Panc1 (cell line): ENCODE data around the gene DNAAF3. TPM values are rescaled to one million over a fixed set of nuclear protein-coding genes. Genes with fewer than 3 reads are reported as not detected.
"Not testable (repeated sequence)": the region's sequence is repeated elsewhere in the genome, so short reads cannot be mapped to it uniquely, and the experiment has no call there.

Source experiments
- ATAC-seq: fragments of 200-7000 bp; cut with Tn5 transposase; 2 replicates; pipeline ENCODE4 v1.9.1; 2020; ENCODE audit warnings: mild to moderate bottlenecking, moderate library complexity
- BruUV-seq: library from RNA; stranded (reverse); fragments of 400-500 nt; replicated peaks from 2 replicates; lab custom pipeline; 2021; lab: Mats Ljungman, UMichigan
- CTCF ChIA-PET: fragments of 300-600 bp; sonication (Branson Sonifier 250); formaldehyde crosslinking; loops from one replicate; lab custom pipeline; 2022; ENCODE audit warnings: antibody characterized with exemption; lab: Charles Lee
- POLR2A ChIA-PET: fragments of 300-600 bp; sonication (Branson Sonifier 250); formaldehyde crosslinking; loops from one replicate; lab custom pipeline; 2022; ENCODE audit warnings: antibody characterized with exemption; lab: Charles Lee
- DNase-seq: peaks from one replicate; pipeline ENCODE4 v3.0.0-alpha.2; 2010; ENCODE audit warnings: low read depth, low spot score
- H3K27ac ChIP-seq: 2 replicates; pipeline ENCODE4 v1.5.1; 2011; ENCODE audit warnings: mild to moderate bottlenecking, low read length, inconsistent platforms
- H3K27me3 ChIP-seq: fragments of 200-500 bp; sonication (Bioruptor generic); 2 replicates; pipeline ENCODE4 v1.6.0; 2014; ENCODE audit warnings: low read length, inconsistent platforms; ENCODE audit not compliant: control insufficient read depth, insufficient read depth
- H3K36me3 ChIP-seq: fragments of 200-500 bp; sonication (Bioruptor generic); 2 replicates; pipeline ENCODE4 v1.5.1; 2014; ENCODE audit warnings: inconsistent platforms, mild to moderate bottlenecking, low read length, moderate library complexity; ENCODE audit not compliant: control insufficient read depth, insufficient read depth
- H3K4me1 ChIP-seq: 2 replicates; pipeline ENCODE4 v1.5.1; 2011; ENCODE audit warnings: inconsistent platforms, mild to moderate bottlenecking, low read length, moderate library complexity; ENCODE audit not compliant: control insufficient read depth, insufficient read depth
- H3K4me3 ChIP-seq, 2 experiments: 2 replicates each; pipeline ENCODE4 v1.5.1; 2011 to 2012; ENCODE audit warnings: low read depth in 2 of 2, low read length in 2 of 2, mild to moderate bottlenecking in 2 of 2, inconsistent platforms in 1 of 2, moderate library complexity in 1 of 2
- H3K9me3 ChIP-seq: fragments of 200-500 bp; sonication (Bioruptor generic); 2 replicates; pipeline ENCODE4 v1.5.1; 2014; ENCODE audit warnings: low read depth, mild to moderate bottlenecking, inconsistent platforms, low read length, moderate library complexity; ENCODE audit not compliant: control insufficient read depth, insufficient read depth
- POLR2AphosphoS5 ChIP-seq: IDR thresholded peaks from 2 replicates; pipeline ENCODE4 v1.6.1; 2012; ENCODE audit warnings: mild to moderate bottlenecking, low read depth, low read length, moderate library complexity
- SIN3A ChIP-seq: IDR thresholded peaks from 2 replicates; pipeline ENCODE4 v1.6.1; 2012; ENCODE audit warnings: low read depth, mild to moderate bottlenecking, low read length, moderate library complexity, borderline replicate concordance; ENCODE audit not compliant: insufficient read depth
- TCF7L2 ChIP-seq: IDR thresholded peaks from 2 replicates; pipeline ENCODE4 v1.6.1; 2011; ENCODE audit warnings: mild to moderate bottlenecking, low read depth, low read length, inconsistent platforms
- in situ Hi-C: cut with HindIII; loops from 2 replicates; pipeline ENCODE4 v1.10.0; 2016; ENCODE audit warnings: low sequenced_read_pairs, low pct_unique_long_range_greater_than_20kb
- intact Hi-C: fragments of 100-400 bp; cut with micrococcal nuclease; formaldehyde crosslinking; loops from one replicate; pipeline ENCODE4 v1.10.0; 2022; ENCODE audit not compliant: unreplicated experiment
- total RNA-seq: library from RNA; stranded (reverse); gene quantifications from one replicate; pipeline ENCODE4 v1.2.1, GENCODE V29; 2021; ENCODE audit not compliant: unreplicated experiment
- TF ChIP-seq, protein P1 (sequence below), 2 experiments: IDR thresholded peaks; 2 replicates each; pipeline ENCODE4 v1.6.1; 2011 to 2012; ENCODE audit warnings: low read depth in 2 of 2, control low read depth in 1 of 2, low read length in 1 of 2, mild to moderate bottlenecking in 1 of 2, moderate library complexity in 1 of 2; ENCODE audit not compliant: insufficient read depth in 1 of 2
- TF ChIP-seq, protein P2 (sequence below): fragments of 450-650 bp; IDR thresholded peaks from 2 replicates; pipeline ENCODE4 v1.5.1; 2017; ENCODE audit warnings: mild to moderate bottlenecking

DNAAF3 gene
- total RNA-seq, 1 experiment from 2014 or later, result 12.4 TPM

DNA sequence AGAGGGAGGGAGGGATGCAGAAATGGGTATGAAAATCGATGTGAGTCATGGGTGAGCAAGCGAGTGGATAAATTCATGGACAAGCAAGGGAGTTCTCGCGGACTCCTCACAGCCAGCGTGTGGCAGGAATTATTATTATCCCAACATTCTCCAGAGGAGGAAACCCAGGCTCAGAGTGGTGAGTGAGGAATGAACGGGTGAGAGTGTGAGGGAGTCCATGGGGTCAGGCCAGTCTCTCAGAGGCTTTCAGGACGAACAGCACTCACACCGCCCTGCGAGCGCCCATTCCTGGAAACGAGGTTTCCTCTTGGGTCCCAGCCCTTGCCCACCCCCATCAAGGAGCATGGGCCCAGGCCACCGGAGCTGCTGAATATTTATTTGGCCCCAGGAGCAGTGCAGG lies 6.3 kb upstream of the DNAAF3 start:
- DNase-seq (no peak), ATAC-seq (no peak)
- in situ Hi-C loops, result no loop called here
- H3K27me3 ChIP-seq, result no peaks in the 10 kb centered on the region
- CTCF ChIA-PET, result interaction anchor here (1.0 kb wide), 1 partner anchor 13 kb away, joined by 22 read pairs; no protein-coding TSS in a partner anchor
- TF ChIP-seq SIN3A (no peak), TCF7L2 (no peak)
- TF ChIP-seq, protein P1, sequence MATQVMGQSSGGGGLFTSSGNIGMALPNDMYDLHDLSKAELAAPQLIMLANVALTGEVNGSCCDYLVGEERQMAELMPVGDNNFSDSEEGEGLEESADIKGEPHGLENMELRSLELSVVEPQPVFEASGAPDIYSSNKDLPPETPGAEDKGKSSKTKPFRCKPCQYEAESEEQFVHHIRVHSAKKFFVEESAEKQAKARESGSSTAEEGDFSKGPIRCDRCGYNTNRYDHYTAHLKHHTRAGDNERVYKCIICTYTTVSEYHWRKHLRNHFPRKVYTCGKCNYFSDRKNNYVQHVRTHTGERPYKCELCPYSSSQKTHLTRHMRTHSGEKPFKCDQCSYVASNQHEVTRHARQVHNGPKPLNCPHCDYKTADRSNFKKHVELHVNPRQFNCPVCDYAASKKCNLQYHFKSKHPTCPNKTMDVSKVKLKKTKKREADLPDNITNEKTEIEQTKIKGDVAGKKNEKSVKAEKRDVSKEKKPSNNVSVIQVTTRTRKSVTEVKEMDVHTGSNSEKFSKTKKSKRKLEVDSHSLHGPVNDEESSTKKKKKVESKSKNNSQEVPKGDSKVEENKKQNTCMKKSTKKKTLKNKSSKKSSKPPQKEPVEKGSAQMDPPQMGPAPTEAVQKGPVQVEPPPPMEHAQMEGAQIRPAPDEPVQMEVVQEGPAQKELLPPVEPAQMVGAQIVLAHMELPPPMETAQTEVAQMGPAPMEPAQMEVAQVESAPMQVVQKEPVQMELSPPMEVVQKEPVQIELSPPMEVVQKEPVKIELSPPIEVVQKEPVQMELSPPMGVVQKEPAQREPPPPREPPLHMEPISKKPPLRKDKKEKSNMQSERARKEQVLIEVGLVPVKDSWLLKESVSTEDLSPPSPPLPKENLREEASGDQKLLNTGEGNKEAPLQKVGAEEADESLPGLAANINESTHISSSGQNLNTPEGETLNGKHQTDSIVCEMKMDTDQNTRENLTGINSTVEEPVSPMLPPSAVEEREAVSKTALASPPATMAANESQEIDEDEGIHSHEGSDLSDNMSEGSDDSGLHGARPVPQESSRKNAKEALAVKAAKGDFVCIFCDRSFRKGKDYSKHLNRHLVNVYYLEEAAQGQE (IDR thresholded peaks at IDR 0.05; ENCODE audit: insufficient read depth in 1 of 2, low read depth in 2 of 2, low read length in 1 of 2), result no peak
- H3K4me3 ChIP-seq, result peak overlapping the region; percentile 61 to 79
- H3K36me3 ChIP-seq, result no peaks in the 10 kb centered on the region
- H3K4me1 ChIP-seq, result peaks cover 8% of the 10 kb centered on the region; the same call in 1 of the 2 replicates
- no TSS peak for BruUV-seq
- intact Hi-C loops, result no loop called here
- H3K9me3 ChIP-seq, result no peaks in the 10 kb centered on the region
- H3K27ac ChIP-seq, result peak overlapping the region; percentile 80
- POLR2A ChIA-PET, result interaction anchor here (0.5 to 0.7 kb wide), 2 partner anchors 8 to 29 kb away, joined by 5 to 11 read pairs; no protein-coding TSS in a partner anchor

GRCh38 chr19:55172318-55172717 lies 5.9 kb upstream of the DNAAF3 start:
- H3K36me3 ChIP-seq, H3K4me1 ChIP-seq, intact Hi-C loops, H3K9me3 ChIP-seq, ATAC-seq, in situ Hi-C loops, DNase-seq, POLR2A ChIA-PET, H3K27me3 ChIP-seq, CTCF ChIA-PET, BruUV-seq: not testable (repeated sequence)
- Histone ChIP-seq H3K4me3 (peak overlapping the region in 1 of 2 experiments; percentile 79; a peak in 2 of 4 replicates), H3K27ac (peak overlapping the region; percentile 29; the same call in 1 of the 2 replicates)

GRCh38 chr19:55171440-55171839 lies 5.0 kb upstream of the DNAAF3 start:
- POLR2A ChIA-PET, result no interaction called here
- ATAC-seq (no peak), DNase-seq (no peak)
- in situ Hi-C loops (no loop called here), intact Hi-C loops (no loop called here)
- no peak overlapping the region for H3K27ac ChIP-seq
- BruUV-seq, result no TSS peak
- no peak overlapping the region for H3K4me3 ChIP-seq
- TF ChIP-seq TCF7L2, result no peak
- TF ChIP-seq POLR2AphosphoS5, result no peak
- TF ChIP-seq, protein P2, sequence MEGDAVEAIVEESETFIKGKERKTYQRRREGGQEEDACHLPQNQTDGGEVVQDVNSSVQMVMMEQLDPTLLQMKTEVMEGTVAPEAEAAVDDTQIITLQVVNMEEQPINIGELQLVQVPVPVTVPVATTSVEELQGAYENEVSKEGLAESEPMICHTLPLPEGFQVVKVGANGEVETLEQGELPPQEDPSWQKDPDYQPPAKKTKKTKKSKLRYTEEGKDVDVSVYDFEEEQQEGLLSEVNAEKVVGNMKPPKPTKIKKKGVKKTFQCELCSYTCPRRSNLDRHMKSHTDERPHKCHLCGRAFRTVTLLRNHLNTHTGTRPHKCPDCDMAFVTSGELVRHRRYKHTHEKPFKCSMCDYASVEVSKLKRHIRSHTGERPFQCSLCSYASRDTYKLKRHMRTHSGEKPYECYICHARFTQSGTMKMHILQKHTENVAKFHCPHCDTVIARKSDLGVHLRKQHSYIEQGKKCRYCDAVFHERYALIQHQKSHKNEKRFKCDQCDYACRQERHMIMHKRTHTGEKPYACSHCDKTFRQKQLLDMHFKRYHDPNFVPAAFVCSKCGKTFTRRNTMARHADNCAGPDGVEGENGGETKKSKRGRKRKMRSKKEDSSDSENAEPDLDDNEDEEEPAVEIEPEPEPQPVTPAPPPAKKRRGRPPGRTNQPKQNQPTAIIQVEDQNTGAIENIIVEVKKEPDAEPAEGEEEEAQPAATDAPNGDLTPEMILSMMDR, result no peak
- TF ChIP-seq, protein P1 (IDR thresholded peaks at IDR 0.05; ENCODE audit: insufficient read depth in 1 of 2, low read depth in 2 of 2, low read length in 1 of 2), result no peak
- TF ChIP-seq SIN3A, result no peak
- CTCF ChIA-PET, result no interaction called here
- peaks cover 8% of the 10 kb centered on the region for H3K4me1 ChIP-seq
- H3K9me3 ChIP-seq, result no peaks in the 10 kb centered on the region
- H3K36me3 ChIP-seq, result no peaks in the 10 kb centered on the region
- H3K27me3 ChIP-seq, result no peaks in the 10 kb centered on the region
